NCI-H345 (cell line): ENCODE results near the gene CAMKMT.

Source experiments
- DNase-seq: peaks from one replicate; lab custom pipeline; 2025; lab: John Stamatoyannopoulos, UW

The CAMKMT gene

DNA sequence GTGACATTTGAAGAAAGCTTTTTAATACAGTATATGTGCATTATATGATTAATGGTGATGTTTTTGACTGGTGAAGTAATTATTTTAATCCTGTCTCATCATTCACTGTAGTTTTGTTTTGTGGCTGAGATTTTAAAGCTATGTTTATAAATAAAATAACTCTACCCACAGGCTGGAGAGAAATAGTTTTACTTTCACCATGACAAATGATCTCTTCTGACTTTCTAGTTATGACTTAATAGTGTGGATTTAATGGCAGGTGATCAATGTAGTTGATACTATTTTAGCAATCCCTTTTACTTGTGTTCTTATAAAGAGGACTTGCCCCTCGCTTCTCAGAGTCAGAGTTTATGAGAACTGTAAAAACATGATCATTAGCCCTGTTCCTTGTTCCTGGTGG is 290.2 kb downstream of the CAMKMT start:
- no peak for DNase-seq

DNA sequence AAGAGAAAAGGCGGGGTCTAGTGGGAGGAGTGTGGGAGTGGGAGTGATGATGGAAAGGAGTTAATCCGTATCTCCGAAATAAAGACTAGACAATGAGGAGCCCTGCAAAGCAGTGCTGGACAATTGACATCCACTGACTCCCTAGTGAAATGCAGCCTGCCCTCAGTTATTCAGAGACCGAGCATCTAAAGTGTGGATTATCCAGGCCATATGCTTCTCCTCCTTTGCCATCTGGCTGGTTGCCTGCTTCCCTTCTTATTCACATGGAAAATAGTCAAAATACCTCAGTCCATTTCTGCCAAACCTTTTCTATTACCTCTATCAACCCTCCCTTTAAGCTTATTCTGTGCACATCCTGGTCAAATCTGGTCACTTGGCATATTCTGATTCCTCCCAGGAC is 291.0 kb downstream of the CAMKMT start:
- no peak for DNase-seq

DNA sequence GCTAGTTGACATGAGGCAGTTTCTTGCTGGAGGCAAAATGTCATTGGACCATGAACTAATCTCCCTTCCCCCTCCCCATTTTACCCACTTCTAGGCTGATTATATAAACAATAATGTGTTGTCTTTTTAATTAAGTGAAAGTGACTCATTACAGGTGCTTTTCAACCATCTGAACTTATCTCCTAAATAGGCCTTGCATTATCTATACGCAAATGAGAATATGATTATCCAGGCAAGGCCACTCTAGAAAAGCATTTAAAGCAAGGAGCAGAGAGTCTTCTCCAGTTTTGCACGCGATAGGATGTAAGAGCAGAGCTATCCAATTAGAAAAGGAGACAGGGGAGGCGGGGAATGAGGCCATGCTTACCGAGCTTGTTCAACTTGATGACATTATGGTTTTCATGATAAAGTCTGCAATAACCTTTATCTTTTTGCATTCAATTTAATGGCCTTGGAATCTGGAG is 293.7 kb downstream of the CAMKMT start:
- peak; percentile 82 for DNase-seq

- DNase-seq = no peak
These were observed 294.7 kb downstream of the CAMKMT start for GRCh38 chr2:44656460-44656859.

- DNase-seq = no peak
These were observed 301.8 kb downstream of the CAMKMT start for GRCh38 chr2:44663471-44664073.

GRCh38 chr2:44668336-44668735 is 306.6 kb downstream of the CAMKMT start:
- no peak for DNase-seq

GRCh38 chr2:44671276-44671675 is 309.5 kb downstream of the CAMKMT start:
- no peak for DNase-seq

GRCh38 chr2:44671916-44672315 is 310.2 kb downstream of the CAMKMT start:
- no peak for DNase-seq

DNA sequence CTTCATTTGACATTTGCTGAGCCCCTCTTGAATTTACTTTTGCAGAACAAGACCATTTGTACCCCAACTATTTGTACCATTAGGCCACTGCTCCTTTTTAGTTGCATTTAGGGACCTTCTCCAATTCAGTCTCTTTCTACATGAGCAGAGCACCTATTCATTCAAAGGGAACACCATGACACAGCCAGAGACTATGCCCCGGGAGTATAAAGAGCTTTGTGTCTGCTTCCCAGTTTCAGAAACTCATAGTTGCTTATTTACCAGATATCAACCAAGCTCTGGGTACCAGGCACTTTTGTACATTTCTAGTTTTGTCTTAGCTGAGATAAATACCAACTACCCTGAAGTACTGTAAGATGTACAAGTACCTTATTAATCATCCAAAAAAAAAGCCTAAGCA is 310.7 kb downstream of the CAMKMT start:
- no peak for DNase-seq

DNA sequence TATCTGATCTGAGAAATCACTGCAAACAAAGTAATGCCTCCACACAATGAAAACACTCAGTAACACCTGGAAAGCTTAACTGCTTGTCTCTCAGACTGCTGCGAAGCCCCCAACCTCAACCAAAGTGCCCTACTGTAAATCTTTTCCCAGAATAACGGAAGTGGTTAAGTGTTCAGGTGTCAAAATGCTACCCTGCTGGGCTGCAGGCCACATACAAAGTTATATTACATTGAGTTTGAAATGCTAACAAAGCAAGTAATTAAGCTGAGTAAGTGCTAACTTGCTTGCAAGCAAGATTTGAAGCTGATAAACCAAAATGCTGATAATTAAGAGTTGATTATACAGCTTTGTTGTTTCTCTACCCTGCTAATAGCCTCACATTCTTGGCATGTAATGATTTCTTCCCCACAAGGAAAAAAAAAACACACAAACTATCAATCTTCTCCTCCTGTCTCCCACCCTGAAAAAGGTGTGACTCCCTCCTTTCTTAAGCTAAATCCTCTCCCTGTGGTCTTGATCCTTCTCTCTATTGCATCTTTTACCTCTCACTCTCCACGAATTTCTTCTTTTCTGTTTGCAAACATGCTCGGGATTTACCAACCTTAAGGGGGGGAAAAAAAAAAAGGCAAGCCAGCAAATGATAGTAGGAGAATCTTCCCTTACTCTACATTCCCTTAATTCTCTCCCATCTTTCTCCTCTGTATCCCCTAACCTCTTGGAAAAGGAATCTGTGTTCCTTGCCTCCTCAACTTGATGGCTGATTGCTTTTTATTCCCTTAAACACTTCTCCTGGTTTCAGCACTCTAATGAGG is 312.9 kb downstream of the CAMKMT start:
- no peak for DNase-seq

GRCh38 chr2:44676379-44676778 is 314.6 kb downstream of the CAMKMT start:
- DNase-seq = no peak

- peak; percentile 10 for DNase-seq
These were observed 317.8 kb downstream of the CAMKMT start for GRCh38 chr2:44679584-44679983.

DNA sequence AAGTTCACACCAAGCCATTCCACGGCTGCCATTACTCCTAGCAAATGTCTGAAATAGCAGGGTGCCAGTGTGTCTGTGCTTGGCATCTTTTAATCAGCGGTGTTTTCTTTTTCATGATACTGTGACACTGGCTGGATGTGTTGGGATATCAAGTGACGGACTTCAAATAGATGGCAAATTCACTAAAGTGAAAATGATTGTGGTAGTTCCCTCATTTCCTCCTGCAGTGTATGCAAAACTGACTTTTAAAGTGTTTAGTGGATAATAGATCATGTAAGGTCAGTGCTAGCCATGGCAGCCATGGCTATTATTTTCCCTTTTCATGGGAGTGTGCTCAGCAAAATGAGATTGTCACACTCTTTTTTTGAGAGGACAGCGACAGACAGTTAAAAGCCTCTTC is 318.2 kb downstream of the CAMKMT start:
- no peak for DNase-seq

GRCh38 chr2:44680424-44680971 is 318.8 kb downstream of the CAMKMT start:
- no peak for DNase-seq

- DNase-seq = peak; percentile 16
These were observed 319.3 kb downstream of the CAMKMT start for GRCh38 chr2:44680983-44681531.

DNA sequence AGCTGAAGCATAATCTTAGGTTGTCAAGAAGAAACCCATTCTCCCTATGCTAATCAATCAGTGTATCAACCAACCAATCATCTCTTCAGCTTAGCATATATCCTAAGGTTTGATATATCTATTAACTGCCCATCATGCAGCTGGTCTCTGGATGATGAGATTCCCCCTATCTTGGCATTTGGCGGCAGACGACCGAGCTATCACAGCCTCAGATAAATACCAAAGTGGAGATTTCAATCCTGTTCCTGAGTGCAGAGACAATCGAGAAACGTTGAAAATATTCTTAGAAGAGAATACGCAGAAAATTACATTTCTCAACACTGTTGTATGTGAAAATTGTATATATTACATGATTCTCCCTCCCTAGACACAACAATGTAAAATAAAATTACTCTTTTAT is 320.7 kb downstream of the CAMKMT start:
- no peak for DNase-seq

DNA sequence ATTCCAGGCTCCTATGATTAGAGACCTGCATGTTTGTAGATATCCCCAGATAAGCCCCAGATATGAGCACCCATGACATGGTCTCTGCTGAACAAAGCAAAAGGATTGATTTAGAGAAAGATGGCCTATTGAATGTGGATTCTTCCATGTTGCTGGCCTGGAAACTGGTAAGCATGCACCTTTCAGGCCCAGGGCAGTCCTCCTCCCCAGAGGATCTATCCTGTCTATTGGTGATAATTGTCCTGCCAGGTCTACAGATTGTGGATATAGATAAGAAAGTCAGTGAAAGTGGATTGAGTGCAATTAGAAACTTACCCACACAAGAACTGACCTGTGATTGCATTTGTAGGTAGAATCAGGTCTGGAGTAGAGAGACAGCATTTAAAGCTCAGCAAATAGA is 322.8 kb downstream of the CAMKMT start:
- no peak for DNase-seq

- DNase-seq = no peak
These were observed 324.8 kb downstream of the CAMKMT start for GRCh38 chr2:44686561-44686960.

DNA sequence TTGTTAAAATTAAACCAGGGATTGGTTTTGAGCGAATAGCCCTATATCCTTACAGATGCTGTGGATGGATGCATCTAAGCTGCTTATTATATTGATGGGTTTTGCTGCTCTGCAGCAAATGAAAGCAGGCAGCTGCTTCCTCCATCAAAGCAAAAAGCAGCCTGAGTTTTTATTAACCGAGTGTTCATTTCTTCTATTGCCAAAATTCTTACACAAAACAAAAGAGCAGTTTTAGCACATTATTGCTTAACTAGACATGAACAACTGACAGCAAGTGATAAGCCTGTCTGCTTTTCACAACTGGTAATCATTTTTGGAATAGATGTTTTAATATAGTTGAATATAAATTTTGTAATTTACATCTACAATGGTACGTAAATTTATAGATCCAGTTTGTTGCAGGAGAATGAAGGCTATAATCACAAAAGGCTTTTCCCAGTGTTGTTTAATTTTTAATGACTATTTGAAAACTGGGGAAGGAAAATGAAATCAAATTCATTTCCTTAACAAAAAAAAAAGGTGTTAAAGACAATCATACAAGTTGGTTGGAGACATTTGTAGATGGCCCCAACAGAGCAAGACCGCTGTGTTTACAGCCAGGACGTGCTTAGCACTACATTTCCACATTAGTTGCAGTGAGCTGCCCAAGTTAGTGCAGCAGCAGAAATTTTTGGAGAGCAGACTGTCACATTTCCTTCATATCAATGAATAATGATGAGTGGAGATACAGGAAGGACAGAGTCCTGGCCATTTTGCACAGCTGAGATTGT is 326.1 kb downstream of the CAMKMT start:
- no peak for DNase-seq

GRCh38 chr2:44688456-44689124 is 326.8 kb downstream of the CAMKMT start:
- DNase-seq = no peak

DNA sequence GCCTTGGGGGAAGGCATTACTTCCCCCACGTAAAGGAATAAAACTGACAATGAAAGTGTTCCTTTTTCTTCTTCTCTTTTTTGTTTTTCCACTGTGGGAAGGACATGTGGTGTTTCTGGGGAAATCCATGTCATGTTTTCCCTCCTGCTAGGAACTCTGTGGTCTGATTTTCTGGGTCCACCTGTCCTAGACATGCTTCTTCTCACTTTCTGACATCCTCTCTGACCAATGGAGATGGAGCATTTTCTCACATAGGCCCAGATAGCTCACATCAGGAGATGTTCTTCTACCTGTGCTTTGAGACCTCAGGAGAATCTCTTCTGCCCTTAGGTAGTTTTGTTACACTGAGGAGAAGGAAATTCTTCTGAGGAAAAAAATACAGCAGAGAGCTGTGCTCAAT is 327.8 kb downstream of the CAMKMT start:
- no peak for DNase-seq
